ENCODE results near the gene CNTRL. TPM values are rescaled to one million over a fixed set of nuclear protein-coding genes. Genes with fewer than 3 reads are reported as not detected.
"Not testable (repeated sequence)": the region's sequence is repeated elsewhere in the genome, so short reads cannot be mapped to it uniquely, and the experiment has no call there.

The CNTRL gene
- polyA plus RNA-seq, 4 donors, result 27.2 to 33.6 (median 30.3) TPM

- no peak for DNase-seq (ENCODE audit: low read depth in 4 of 4, low spot score in 3 of 4)
These were observed 104.1 kb downstream of the CNTRL start for GRCh38 chr9:121178676-121179372.

GRCh38 chr9:121179373-121179721 is 104.6 kb downstream of the CNTRL start:
- not testable (repeated sequence) for DNase-seq (ENCODE audit: low read depth in 4 of 4, low spot score in 3 of 4)

GRCh38 chr9:121179930-121180681 is 105.4 kb downstream of the CNTRL start:
- no peak for DNase-seq (ENCODE audit: low read depth in 4 of 4, low spot score in 3 of 4)

- no peak for DNase-seq (ENCODE audit: low read depth in 4 of 4, low spot score in 3 of 4)
These were observed 107.5 kb downstream of the CNTRL start for GRCh38 chr9:121182101-121182836.

GRCh38 chr9:121182989-121183388 is 108.2 kb downstream of the CNTRL start:
- no peak for DNase-seq (ENCODE audit: low read depth in 4 of 4, low spot score in 3 of 4)

GRCh38 chr9:121183666-121184423 is 109.1 kb downstream of the CNTRL start:
- no peak for DNase-seq (ENCODE audit: low read depth in 4 of 4, low spot score in 3 of 4)

GRCh38 chr9:121184463-121184862 is 109.7 kb downstream of the CNTRL start:
- DNase-seq (ENCODE audit: low read depth in 4 of 4, low spot score in 3 of 4), result no peak

GRCh38 chr9:121185178-121185745 is 110.5 kb downstream of the CNTRL start:
- DNase-seq (ENCODE audit: low read depth in 4 of 4, low spot score in 3 of 4), result no peak

GRCh38 chr9:121185774-121186403 is 111.1 kb downstream of the CNTRL start:
- no peak for DNase-seq (ENCODE audit: low read depth in 4 of 4, low spot score in 3 of 4)

GRCh38 chr9:121187636-121188305 is 113.0 kb downstream of the CNTRL start:
- DNase-seq (ENCODE audit: low read depth in 4 of 4, low spot score in 3 of 4), result no peak

GRCh38 chr9:121189006-121189405 is 114.3 kb downstream of the CNTRL start:
- no peak for DNase-seq (ENCODE audit: low read depth in 4 of 4, low spot score in 3 of 4)

GRCh38 chr9:121189660-121190059 is 114.9 kb downstream of the CNTRL start:
- DNase-seq (ENCODE audit: low read depth in 4 of 4, low spot score in 3 of 4), result no peak

- DNase-seq (ENCODE audit: low read depth in 4 of 4, low spot score in 3 of 4), result no peak
These were observed 116.5 kb downstream of the CNTRL start for GRCh38 chr9:121191235-121191634.

- DNase-seq (ENCODE audit: low read depth in 4 of 4, low spot score in 3 of 4), result no peak
These were observed 117.8 kb downstream of the CNTRL start for GRCh38 chr9:121192518-121192917.

- DNase-seq (ENCODE audit: low read depth in 4 of 4, low spot score in 3 of 4), result no peak
These were observed 118.3 kb downstream of the CNTRL start for GRCh38 chr9:121192959-121193640.

GRCh38 chr9:121194730-121195129 is 120.0 kb downstream of the CNTRL start:
- no peak for DNase-seq (ENCODE audit: low read depth in 4 of 4, low spot score in 3 of 4)

- DNase-seq (ENCODE audit: low read depth in 4 of 4, low spot score in 3 of 4), result no peak
These were observed 121.6 kb downstream of the CNTRL start for GRCh38 chr9:121196389-121196788.

- no peak for DNase-seq (ENCODE audit: low read depth in 4 of 4, low spot score in 3 of 4)
These were observed 122.4 kb downstream of the CNTRL start for GRCh38 chr9:121197132-121197531.

- no peak for DNase-seq (ENCODE audit: low read depth in 4 of 4, low spot score in 3 of 4)
These were observed 123.8 kb downstream of the CNTRL start for GRCh38 chr9:121198512-121199042.

Data from right renal pelvis (tissue), 4 donors.